Upper lobe of right lung (tissue), 1 donor: ENCODE results near the gene CELF5. TPM values are rescaled to one million over a fixed set of nuclear protein-coding genes. Genes with fewer than 3 reads are reported as not detected.
A peak's percentile ranks its signal among the peaks of the same experiment; 100 is the strongest.

ENCODE experiments used
- ATAC-seq: fragments of 200-7000 bp; cut with Tn5 transposase; one replicate; pipeline ENCODE4 v1.9.1; 2020; ENCODE audit warnings: mild to moderate bottlenecking, moderate library complexity
- DNase-seq: peaks from one replicate; pipeline ENCODE4 v3.0.0-alpha.2; 2020
- H3K27ac ChIP-seq: fragments of 200-600 bp; one replicate; pipeline ENCODE4 v1.8.0; 2022
- H3K27me3 ChIP-seq: fragments of 200-600 bp; one replicate; pipeline ENCODE4 v1.8.0; 2022; ENCODE audit warnings: mild to moderate bottlenecking
- H3K36me3 ChIP-seq: fragments of 200-600 bp; one replicate; pipeline ENCODE4 v1.8.0; 2022
- H3K4me1 ChIP-seq: fragments of 200-600 bp; one replicate; pipeline ENCODE4 v1.8.0; 2022
- H3K4me3 ChIP-seq: fragments of 200-600 bp; one replicate; pipeline ENCODE4 v1.8.0; 2022; ENCODE audit warnings: mild to moderate bottlenecking
- H3K9me3 ChIP-seq: fragments of 200-600 bp; one replicate; pipeline ENCODE4 v1.8.0; 2022
- intact Hi-C: fragments of 100-400 bp; cut with DNase I; formaldehyde crosslinking; loops from one replicate; pipeline ENCODE4 v1.11.0; 2022
- total RNA-seq: library from RNA; stranded (reverse); fragmentation: NEBNext Ultra II Directional; extraction: Animal tissue kit (Norgen Biotek cat#: 25700); gene quantifications from one replicate; pipeline ENCODE4 v1.2.1, GENCODE V29; 2021
- TF ChIP-seq, protein P1 (sequence below): fragments of 200-600 bp; IDR thresholded peaks from one replicate; pipeline ENCODE4 v1.8.0; 2022; ENCODE audit warnings: antibody characterized with exemption
- donor health status: DM: no; HTN: yes; CAD: no; lungs with severe emphysema.

The CELF5 gene
- total RNA-seq, 1 donor from 2014 or later, result not detected

DNA sequence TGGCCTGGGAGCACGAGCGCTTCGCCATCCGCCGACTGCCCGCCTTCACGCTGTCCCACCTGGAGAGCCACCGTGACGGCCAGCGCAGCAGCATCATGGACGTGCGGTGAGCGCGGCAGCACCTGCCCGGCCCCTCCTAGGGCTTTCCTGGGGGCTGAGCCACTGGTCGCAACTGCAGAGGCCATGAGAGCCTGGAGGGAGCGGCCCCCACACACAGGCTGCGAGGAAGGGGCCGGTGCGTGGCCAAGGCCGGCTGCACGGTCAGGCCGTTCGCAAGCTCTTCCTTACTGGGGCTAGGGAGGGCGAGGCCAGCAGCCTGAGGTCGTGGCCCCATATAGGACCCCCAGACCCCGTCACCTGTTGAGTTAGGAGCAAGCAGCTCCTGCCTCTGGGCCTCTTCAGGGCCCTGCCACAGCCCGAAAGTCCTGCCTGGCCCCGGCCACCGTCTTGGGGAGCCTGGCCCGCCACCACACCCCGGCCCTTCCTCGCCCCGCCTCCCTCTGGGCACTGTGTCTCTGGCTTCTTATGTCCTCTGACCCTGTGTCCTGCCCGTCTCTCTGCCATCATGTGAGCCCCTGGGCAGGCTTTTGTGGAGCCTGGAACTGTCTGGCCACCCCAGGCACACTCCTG lies 19.7 kb upstream of the CELF5 start:
- Histone ChIP-seq H3K27ac (no peak overlapping the region), H3K4me1 (no peaks in the 10 kb centered on the region), H3K36me3 (peaks cover 50% of the 10 kb centered on the region), H3K9me3 (no peaks in the 10 kb centered on the region), H3K4me3 (no peak overlapping the region), H3K27me3 (no peaks in the 10 kb centered on the region)
- intact Hi-C loops, result no loop called here
- DNase-seq (no peak), ATAC-seq (no peak)
- TF ChIP-seq, protein P1, sequence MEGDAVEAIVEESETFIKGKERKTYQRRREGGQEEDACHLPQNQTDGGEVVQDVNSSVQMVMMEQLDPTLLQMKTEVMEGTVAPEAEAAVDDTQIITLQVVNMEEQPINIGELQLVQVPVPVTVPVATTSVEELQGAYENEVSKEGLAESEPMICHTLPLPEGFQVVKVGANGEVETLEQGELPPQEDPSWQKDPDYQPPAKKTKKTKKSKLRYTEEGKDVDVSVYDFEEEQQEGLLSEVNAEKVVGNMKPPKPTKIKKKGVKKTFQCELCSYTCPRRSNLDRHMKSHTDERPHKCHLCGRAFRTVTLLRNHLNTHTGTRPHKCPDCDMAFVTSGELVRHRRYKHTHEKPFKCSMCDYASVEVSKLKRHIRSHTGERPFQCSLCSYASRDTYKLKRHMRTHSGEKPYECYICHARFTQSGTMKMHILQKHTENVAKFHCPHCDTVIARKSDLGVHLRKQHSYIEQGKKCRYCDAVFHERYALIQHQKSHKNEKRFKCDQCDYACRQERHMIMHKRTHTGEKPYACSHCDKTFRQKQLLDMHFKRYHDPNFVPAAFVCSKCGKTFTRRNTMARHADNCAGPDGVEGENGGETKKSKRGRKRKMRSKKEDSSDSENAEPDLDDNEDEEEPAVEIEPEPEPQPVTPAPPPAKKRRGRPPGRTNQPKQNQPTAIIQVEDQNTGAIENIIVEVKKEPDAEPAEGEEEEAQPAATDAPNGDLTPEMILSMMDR, result no peak

- Histone ChIP-seq H3K27ac (no peak overlapping the region), H3K27me3 (no peaks in the 10 kb centered on the region), H3K4me1 (no peaks in the 10 kb centered on the region), H3K9me3 (no peaks in the 10 kb centered on the region), H3K36me3 (peaks cover 50% of the 10 kb centered on the region), H3K4me3 (no peak overlapping the region)
- DNase-seq (no peak), ATAC-seq (no peak)
- intact Hi-C loops, result no loop called here
- TF ChIP-seq, protein P1, result no peak
These were observed 18.1 kb upstream of the CELF5 start for GRCh38 chr19:3206216-3206953.

GRCh38 chr19:3207461-3208242 lies 16.8 kb upstream of the CELF5 start:
- no peak for DNase-seq
- H3K4me3 ChIP-seq, result no peak overlapping the region
- H3K9me3 ChIP-seq, result no peaks in the 10 kb centered on the region
- H3K27me3 ChIP-seq, result no peaks in the 10 kb centered on the region
- no peaks in the 10 kb centered on the region for H3K4me1 ChIP-seq
- TF ChIP-seq, protein P1, result no peak
- peaks cover 50% of the 10 kb centered on the region for H3K36me3 ChIP-seq
- intact Hi-C loops, result no loop called here
- no peak overlapping the region for H3K27ac ChIP-seq
- no peak for ATAC-seq

- no peak for ATAC-seq
- H3K27ac ChIP-seq, result no peak overlapping the region
- intact Hi-C loops, result no loop called here
- DNase-seq, result no peak
- no peaks in the 10 kb centered on the region for H3K27me3 ChIP-seq
- H3K9me3 ChIP-seq, result no peaks in the 10 kb centered on the region
- H3K4me1 ChIP-seq, result no peaks in the 10 kb centered on the region
- TF ChIP-seq, protein P1, result no peak
- H3K36me3 ChIP-seq, result peaks cover 50% of the 10 kb centered on the region
- no peak overlapping the region for H3K4me3 ChIP-seq
These were observed 15.9 kb upstream of the CELF5 start for GRCh38 chr19:3208317-3209207.

GRCh38 chr19:3210347-3211017 lies 14.0 kb upstream of the CELF5 start:
- Histone ChIP-seq H3K27me3 (no peaks in the 10 kb centered on the region), H3K36me3 (peaks cover 33% of the 10 kb centered on the region), H3K9me3 (no peaks in the 10 kb centered on the region), H3K27ac (no peak overlapping the region), H3K4me3 (no peak overlapping the region), H3K4me1 (no peaks in the 10 kb centered on the region)
- DNase-seq (peak; percentile 82), ATAC-seq (peak; percentile 88)
- TF ChIP-seq, protein P1, result peak; percentile 70
- intact Hi-C loops, result no loop called here
